IMR-90 (cell line): ENCODE results near the gene ABHD12. TPM values are rescaled to one million over a fixed set of nuclear protein-coding genes. Genes with fewer than 3 reads are reported as not detected.

Experiments used
- ATAC-seq: fragments of 200-7000 bp; cut with Tn5 transposase; 2 replicates; pipeline ENCODE4 v1.9.1; 2020; ENCODE audit warnings: low read depth, mild to moderate bottlenecking, moderate library complexity
- BruUV-seq: library from RNA; stranded (reverse); fragments of 400-500 nt; replicated peaks from 2 replicates; lab custom pipeline; 2021; lab: Mats Ljungman, UMichigan
- CTCF ChIA-PET: fragments of 300-600 bp; formaldehyde crosslinking; extraction: SDS; loops from one replicate; lab custom pipeline; 2021; ENCODE audit warnings: antibody characterized with exemption; lab: Yijun Ruan, JAX
- POLR2A ChIA-PET: fragments of 300-600 bp; sonication (Branson Sonifier 250); formaldehyde crosslinking; loops from one replicate; lab custom pipeline; 2022; ENCODE audit warnings: antibody characterized with exemption; ENCODE audit not compliant: unreplicated experiment; lab: Charles Lee
- DNase-seq: peaks from one replicate; pipeline ENCODE4 v3.0.0; 2013
- H2AFZ ChIP-seq: replicated peaks from 2 replicates; pipeline ENCODE3; 2013; ENCODE audit warnings: low read length, mild to moderate bottlenecking; ENCODE audit not compliant: poor library complexity
- H2AK5ac ChIP-seq: 2 replicates; pipeline ENCODE4 v1.6.1; 2013; ENCODE audit warnings: low read depth, low read length, inconsistent platforms
- H2AK9ac ChIP-seq: replicated peaks from 2 replicates; pipeline ENCODE3; 2013; ENCODE audit warnings: mild to moderate bottlenecking, low read depth, low read length, moderate library complexity; ENCODE audit not compliant: poor library complexity
- H2BK120ac ChIP-seq: 2 replicates; pipeline ENCODE4 v1.6.1; 2013; ENCODE audit warnings: low read depth, low read length, inconsistent platforms
- H2BK15ac ChIP-seq: 3 replicates; pipeline ENCODE4 v1.6.1; 2013; ENCODE audit warnings: low read depth, low read length, inconsistent platforms
- H2BK20ac ChIP-seq: 2 replicates; pipeline ENCODE4 v1.6.1; 2013; ENCODE audit warnings: low read depth, mild to moderate bottlenecking, inconsistent platforms, low read length, moderate library complexity
- H2BK5ac ChIP-seq: 2 replicates; pipeline ENCODE4 v1.6.1; 2013; ENCODE audit warnings: mild to moderate bottlenecking, low read depth, low read length, inconsistent platforms; ENCODE audit not compliant: poor library complexity, severe bottlenecking
- H3K14ac ChIP-seq: replicated peaks from 2 replicates; pipeline ENCODE4 v1.6.1; 2013; ENCODE audit warnings: low read depth, low read length, inconsistent platforms
- H3K18ac ChIP-seq: 2 replicates; pipeline ENCODE4 v1.6.1; 2013; ENCODE audit warnings: low read depth, low read length, control low read depth
- H3K23ac ChIP-seq: 2 replicates; pipeline ENCODE4 v1.6.1; 2013; ENCODE audit warnings: low read depth, low read length, inconsistent platforms
- H3K27ac ChIP-seq: 2 replicates; pipeline ENCODE4 v1.5.1; 2013; ENCODE audit warnings: mild to moderate bottlenecking, control low read depth, low read length; ENCODE audit not compliant: insufficient read depth
- H3K27me3 ChIP-seq: 2 replicates; pipeline ENCODE4 v1.6.1; 2013; ENCODE audit warnings: low read length; ENCODE audit not compliant: control insufficient read depth, insufficient read depth
- H3K36me3 ChIP-seq: 2 replicates; pipeline ENCODE4 v1.6.1; 2013; ENCODE audit warnings: low read length, mixed read lengths; ENCODE audit not compliant: control insufficient read depth, insufficient read depth
- H3K4ac ChIP-seq: 2 replicates; pipeline ENCODE4 v1.6.1; 2013; ENCODE audit warnings: low read depth, low read length, inconsistent platforms
- H3K4me1 ChIP-seq: 2 replicates; pipeline ENCODE4 v1.6.1; 2013; ENCODE audit warnings: low read length, mixed read lengths; ENCODE audit not compliant: control insufficient read depth, insufficient read depth
- H3K4me2 ChIP-seq: 2 replicates; pipeline ENCODE4 v1.6.1; 2013; ENCODE audit warnings: low read depth, mild to moderate bottlenecking, control low read depth, low read length, moderate library complexity
- H3K4me3 ChIP-seq: 2 replicates; pipeline ENCODE4 v1.5.1; 2013; ENCODE audit warnings: low read depth, mild to moderate bottlenecking, control low read depth, low read length, moderate library complexity; ENCODE audit not compliant: insufficient read depth
- H3K56ac ChIP-seq: 2 replicates; pipeline ENCODE4 v1.6.1; 2013; ENCODE audit warnings: low read length, inconsistent platforms; ENCODE audit not compliant: insufficient read depth; ENCODE audit errors: extremely low read depth
- H3K79me1 ChIP-seq, 2 experiments: 2 replicates each; pipeline ENCODE4 v1.6.1; 2013; ENCODE audit warnings: low read length in 2 of 2, inconsistent platforms in 1 of 2, low read depth in 1 of 2
- H3K9ac ChIP-seq: 2 replicates; pipeline ENCODE4 v1.6.1; 2013; ENCODE audit warnings: low read depth, low read length, control low read depth
- H3K9me1 ChIP-seq: 2 replicates; pipeline ENCODE4 v1.6.1; 2013; ENCODE audit warnings: low read length, inconsistent platforms; ENCODE audit not compliant: insufficient read depth
- H3K9me3 ChIP-seq: 2 replicates; pipeline ENCODE4 v1.6.1; 2013; ENCODE audit warnings: low read length; ENCODE audit not compliant: control insufficient read depth, insufficient read depth
- H4K20me1 ChIP-seq: 2 replicates; pipeline ENCODE4 v1.6.1; 2013; ENCODE audit warnings: low read length, inconsistent platforms; ENCODE audit not compliant: insufficient read depth
- H4K5ac ChIP-seq: 2 replicates; pipeline ENCODE4 v1.6.1; 2013; ENCODE audit warnings: mild to moderate bottlenecking, low read depth, low read length, control low read depth
- H4K8ac ChIP-seq, 2 experiments: 2 replicates each; pipeline ENCODE4 v1.6.1; 2013; ENCODE audit warnings: low read depth in 2 of 2, low read length in 2 of 2, control low read depth in 1 of 2, inconsistent platforms in 1 of 2
- H4K91ac ChIP-seq: 2 replicates; pipeline ENCODE4 v1.6.1; 2013; ENCODE audit warnings: low read depth, low read length, inconsistent platforms; ENCODE audit not compliant: insufficient read depth
- BHLHE40 ChIP-seq: fragments of 150-350 bp; IDR thresholded peaks from 2 replicates; pipeline ENCODE4 v1.6.1; 2016; ENCODE audit warnings: mild to moderate bottlenecking, low read depth, low read length
- CEBPB ChIP-seq: IDR thresholded peaks from 2 replicates; pipeline ENCODE4 v1.6.1; 2012; ENCODE audit warnings: low read depth, low read length, improper control_type of control experiment
- CHD1 ChIP-seq: IDR thresholded peaks from 2 replicates; pipeline ENCODE4 v1.6.1; 2012; ENCODE audit warnings: low read depth, low read length, improper control_type of control experiment
- ELK1 ChIP-seq: fragments of 150-350 bp; IDR thresholded peaks from 2 replicates; pipeline ENCODE4 v1.6.1; 2016; ENCODE audit warnings: low read depth, mild to moderate bottlenecking, low read length, moderate library complexity, borderline replicate concordance
- MAZ ChIP-seq: IDR thresholded peaks from 2 replicates; pipeline ENCODE4 v1.6.1; 2012; ENCODE audit warnings: low read depth, mild to moderate bottlenecking, low read length, improper control_type of control experiment, moderate library complexity, borderline replicate concordance
- POLR2A ChIP-seq: IDR thresholded peaks from 2 replicates; pipeline ENCODE4 v1.6.1; 2012; ENCODE audit warnings: mild to moderate bottlenecking, low read depth, low read length
- RCOR1 ChIP-seq: IDR thresholded peaks from 2 replicates; pipeline ENCODE4 v1.6.1; 2012; ENCODE audit warnings: mild to moderate bottlenecking, low read length, improper control_type of control experiment; ENCODE audit not compliant: insufficient replicate concordance
- SMC3 ChIP-seq: fragments of 150-350 bp; IDR thresholded peaks from 2 replicates; pipeline ENCODE4 v1.6.1; 2016; ENCODE audit warnings: low read depth, mild to moderate bottlenecking, antibody characterized with exemption, low read length, moderate library complexity
- USF2 ChIP-seq: fragments of 150-350 bp; IDR thresholded peaks from 2 replicates; pipeline ENCODE4 v1.6.1; 2017; ENCODE audit warnings: mild to moderate bottlenecking, antibody characterized with exemption, low read length, low read depth
- WGBS, 2 experiments: methylation state at CpG; one replicate each; pipeline versions ENCODE4 v1.1.5 to v1.1.7; 2013; ENCODE audit warnings: missing lambda C conversion rate in 2 of 2; ENCODE audit not compliant: insufficient read length in 1 of 2; ENCODE audit errors: extremely low coverage in 2 of 2; 5-methylcytosine and 5-hydroxymethylcytosine counted together
- dilution Hi-C: fragments of 300-500 bp; cut with HindIII; formaldehyde crosslinking; loops from one replicate; pipeline ENCODE4 v1.14.3; 2018; ENCODE audit warnings: low sequenced_read_pairs; ENCODE audit not compliant: unreplicated experiment
- in situ Hi-C: fragments of 300-500 bp; cut with MboI; formaldehyde crosslinking; loops from 3 replicates; pipeline ENCODE4 v1.14.3; 2019; ENCODE audit warnings: low sequenced_read_pairs, inconsistent platforms, mixed read lengths
- intact Hi-C: fragments of 100-400 bp; cut with micrococcal nuclease; formaldehyde crosslinking; loops from 2 replicates; pipeline ENCODE4 v1.10.0; 2022
- polyA plus RNA-seq, 3 experiments: library from polyadenylated mRNA; depleted of rRNA; stranded (reverse); fragments of >200 nt; gene quantifications; 2 replicates each; pipeline ENCODE4 v1.2.3, GENCODE V29; 2012; ENCODE audit warnings: low replicate concordance in 1 of 3
- total RNA-seq: library from RNA; depleted of rRNA; stranded (reverse); fragments of >200 nt; gene quantifications from 2 replicates; pipeline ENCODE4 v1.2.3, GENCODE V29; 2012

The ABHD12 gene
- total and polyA plus RNA-seq, 2 of the 4 experiments (the other 2 are of a cell fraction): 80.7 to 108 TPM

GRCh38 chr20:25356271-25356933, 34.2 kb downstream of the ABHD12 start:
- H3K18ac ChIP-seq: no peak overlapping the region
- POLR2A ChIA-PET: no interaction called here
- H3K36me3 ChIP-seq: no peaks in the 10 kb centered on the region
- peaks cover 27% of the 10 kb centered on the region for H3K4me1 ChIP-seq
- no peak overlapping the region for H2BK120ac ChIP-seq
- no peak for DNase-seq
- no peak overlapping the region for H3K56ac ChIP-seq
- H4K8ac ChIP-seq: no peak overlapping the region
- no peak overlapping the region for H3K4ac ChIP-seq
- in situ Hi-C loops (no loop called here), intact Hi-C loops (no loop called here), dilution Hi-C loops (no loop called here)
- TF ChIP-seq ELK1: no peak
- TF ChIP-seq MAZ: no peak
- no peak for TF ChIP-seq CHD1
- no peak for TF ChIP-seq POLR2A
- no peak for TF ChIP-seq BHLHE40
- no peak for TF ChIP-seq USF2
- no peak for TF ChIP-seq RCOR1
- no peak for TF ChIP-seq CEBPB
- TF ChIP-seq SMC3: no peak
- H3K27ac ChIP-seq: no peak overlapping the region
- H3K4me3 ChIP-seq: no peak overlapping the region
- no peak overlapping the region for H3K4me2 ChIP-seq
- no peaks in the 10 kb centered on the region for H3K27me3 ChIP-seq
- H4K91ac ChIP-seq: no peak overlapping the region
- CTCF ChIA-PET: no interaction called here
- H2BK20ac ChIP-seq: no peak overlapping the region
- H3K23ac ChIP-seq: no peak overlapping the region; the same call in 1 of the 2 replicates
- H3K79me1 ChIP-seq: peaks cover 25 to 73% of the 10 kb centered on the region in 2 experiments
- BruUV-seq: no TSS peak
- peaks cover 24% of the 10 kb centered on the region for H3K9me1 ChIP-seq
- H2BK15ac ChIP-seq: no peak overlapping the region
- H3K9ac ChIP-seq: no peak overlapping the region
- no peak overlapping the region for H2BK5ac ChIP-seq
- WGBS, 2 experiments: 71% methylated on average over 2 of the region's 10 CpGs; no CpG with 5 or more reads in 1 of the 2 experiments
- peaks cover 27% of the 10 kb centered on the region for H4K20me1 ChIP-seq
- H3K9me3 ChIP-seq: no peaks in the 10 kb centered on the region
- H4K5ac ChIP-seq: no peak overlapping the region
- ATAC-seq: no peak
- no peak overlapping the region for H2AFZ ChIP-seq
- no peak overlapping the region for H3K14ac ChIP-seq
- no peak overlapping the region for H2AK5ac ChIP-seq
- no peak overlapping the region for H2AK9ac ChIP-seq
